Astrocyte (in vitro differentiated cells and primary cell): ENCODE results near the gene TEF.
"Not testable (repeated sequence)": the region's sequence is repeated elsewhere in the genome, so short reads cannot be mapped to it uniquely, and the experiment has no call there.

ENCODE experiments used
- EZH2 ChIP-seq: IDR thresholded peaks from 2 replicates; pipeline ENCODE4 v1.6.1; 2012; ENCODE audit warnings: mild to moderate bottlenecking, low read length, inconsistent platforms; ENCODE audit not compliant: insufficient read depth
- TF ChIP-seq, protein P1 (sequence below): IDR thresholded peaks from 2 replicates; pipeline ENCODE4 v1.5.1; 2011; ENCODE audit warnings: low read depth, mild to moderate bottlenecking, inconsistent platforms, low read length, moderate library complexity; ENCODE audit not compliant: insufficient read depth

- TF ChIP-seq, protein P1, sequence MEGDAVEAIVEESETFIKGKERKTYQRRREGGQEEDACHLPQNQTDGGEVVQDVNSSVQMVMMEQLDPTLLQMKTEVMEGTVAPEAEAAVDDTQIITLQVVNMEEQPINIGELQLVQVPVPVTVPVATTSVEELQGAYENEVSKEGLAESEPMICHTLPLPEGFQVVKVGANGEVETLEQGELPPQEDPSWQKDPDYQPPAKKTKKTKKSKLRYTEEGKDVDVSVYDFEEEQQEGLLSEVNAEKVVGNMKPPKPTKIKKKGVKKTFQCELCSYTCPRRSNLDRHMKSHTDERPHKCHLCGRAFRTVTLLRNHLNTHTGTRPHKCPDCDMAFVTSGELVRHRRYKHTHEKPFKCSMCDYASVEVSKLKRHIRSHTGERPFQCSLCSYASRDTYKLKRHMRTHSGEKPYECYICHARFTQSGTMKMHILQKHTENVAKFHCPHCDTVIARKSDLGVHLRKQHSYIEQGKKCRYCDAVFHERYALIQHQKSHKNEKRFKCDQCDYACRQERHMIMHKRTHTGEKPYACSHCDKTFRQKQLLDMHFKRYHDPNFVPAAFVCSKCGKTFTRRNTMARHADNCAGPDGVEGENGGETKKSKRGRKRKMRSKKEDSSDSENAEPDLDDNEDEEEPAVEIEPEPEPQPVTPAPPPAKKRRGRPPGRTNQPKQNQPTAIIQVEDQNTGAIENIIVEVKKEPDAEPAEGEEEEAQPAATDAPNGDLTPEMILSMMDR: not testable (repeated sequence)
- TF ChIP-seq EZH2: not testable (repeated sequence)
Measured at GRCh38 chr22:41440511-41440910, 58.8 kb downstream of the TEF start.
